Frontal cortex (tissue), 4 donors: Measurements from ENCODE around the gene SLC13A1. TPM values are rescaled to one million over a fixed set of nuclear protein-coding genes. Genes with fewer than 3 reads are reported as not detected.
"Not testable (repeated sequence)": the region's sequence is repeated elsewhere in the genome, so short reads cannot be mapped to it uniquely, and the experiment has no call there.

Experiments
- DNase-seq, 2 donors: peaks; one replicate each; pipeline ENCODE4 v3.0.0; 2012; ENCODE audit warnings: low spot score in 2 of 2
- FAIRE-seq: peaks from 2 replicates; lab custom pipeline; 2012; peaks lifted over from hg19 to GRCh38; lab: Jason Lieb, UNC
- total RNA-seq: library from RNA; depleted of rRNA; stranded (reverse); fragments of >200 nt; gene quantifications from one replicate; pipeline ENCODE4 v1.2.3, GENCODE V29; 2014
- donor health status: control.
- donor health status: control.
- donor health status: control.

The SLC13A1 gene
- total RNA-seq: not detected

DNA sequence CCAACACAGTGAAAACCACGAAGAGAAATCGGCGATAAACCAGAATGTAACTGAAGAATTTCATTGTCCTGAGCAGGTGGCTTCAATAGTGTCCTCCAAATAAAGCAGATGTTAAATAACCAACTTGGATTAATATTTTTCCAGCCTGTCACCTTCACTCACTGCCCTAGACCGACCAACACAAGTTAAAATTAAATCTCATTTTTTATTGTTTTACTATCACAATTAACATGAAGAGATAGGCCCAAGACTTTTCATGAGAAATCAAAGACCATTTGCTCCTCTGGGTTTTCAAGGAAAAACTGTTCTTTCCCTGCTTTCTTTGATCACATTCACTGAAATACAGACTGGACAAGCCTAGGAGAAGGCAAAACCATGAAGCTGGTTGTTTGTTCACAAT lies at the start of gene SLC13A1:
SLC13A1 (minus strand) TSS at position 87 of the 400 bp plus-strand sequence; CDS start at position 64, 23 bp downstream.
- DNase-seq (no peak), FAIRE-seq (no peak)

DNA sequence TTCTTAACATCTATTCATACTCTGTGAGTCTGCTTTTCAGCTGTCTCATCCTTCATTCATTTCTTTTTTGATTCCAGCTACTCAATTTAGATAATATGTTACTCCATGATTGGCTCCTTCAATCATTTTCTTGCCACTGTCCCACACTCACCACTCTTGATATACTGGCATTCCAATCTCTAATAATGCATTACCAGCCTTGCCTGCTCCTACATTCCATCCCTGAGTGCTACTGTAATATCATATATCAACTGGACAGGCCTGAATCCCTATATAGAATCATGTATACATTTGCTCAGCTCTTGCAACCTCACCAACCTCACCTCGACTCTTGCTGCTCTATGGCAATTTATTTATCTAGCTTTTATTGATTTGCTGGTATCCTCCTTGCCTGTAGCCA lies 45.0 kb upstream of the SLC13A1 start:
- FAIRE-seq: no peak

DNA sequence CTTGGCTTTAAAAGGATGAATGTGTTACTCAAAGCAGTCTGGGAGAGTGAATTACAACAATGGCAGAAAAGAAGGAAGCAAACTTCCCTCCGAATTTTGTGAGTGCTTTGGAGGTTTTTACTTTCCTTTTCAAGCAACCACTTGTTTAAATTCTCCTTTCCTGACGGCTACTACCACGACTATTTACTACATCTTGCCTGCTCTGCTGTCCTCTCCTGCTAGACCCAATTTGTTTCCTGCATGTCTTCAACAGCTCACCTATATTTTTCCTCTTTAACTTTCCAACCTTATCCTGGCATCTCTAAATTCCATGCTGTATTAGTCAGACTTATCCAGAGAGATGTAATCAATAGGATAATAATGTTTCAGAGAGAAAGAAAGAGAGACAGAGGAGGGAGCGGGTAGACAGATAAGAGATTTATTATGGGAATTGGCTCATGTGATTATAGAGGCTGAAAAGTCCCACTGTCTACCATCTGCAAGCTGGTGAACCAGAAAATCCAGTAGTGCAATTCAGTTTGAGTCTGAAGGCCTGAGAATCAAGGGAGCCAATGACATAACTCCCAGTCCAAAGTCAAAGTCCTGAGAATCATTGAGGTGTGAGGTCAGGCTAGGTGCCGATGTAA lies 42.8 kb upstream of the SLC13A1 start:
- DNase-seq (no peak), FAIRE-seq (no peak)

More for the DNA sequence above, 45.0 kb upstream of the SLC13A1 start:
- no peak for DNase-seq

DNA sequence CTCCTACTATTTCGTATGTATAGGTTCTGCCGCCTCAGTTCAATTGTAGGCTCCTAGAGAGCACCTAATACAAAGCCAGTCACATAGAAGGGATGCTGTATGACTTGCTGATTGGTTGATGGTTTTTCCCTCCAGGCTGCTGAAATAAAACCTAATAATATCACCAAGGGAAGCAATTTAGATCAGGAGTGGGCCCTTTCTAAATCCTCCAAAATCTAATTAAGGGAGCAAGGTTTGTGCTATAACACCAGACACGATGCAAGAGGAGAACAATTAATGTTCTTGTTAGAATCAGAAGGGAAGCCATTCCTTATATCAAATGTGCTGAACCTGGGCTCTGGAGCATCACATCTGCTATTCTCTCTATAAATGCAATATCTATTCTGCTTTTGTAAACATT lies 42.0 kb upstream of the SLC13A1 start:
- FAIRE-seq: no peak
- no peak for DNase-seq

- FAIRE-seq: no peak
- no peak for DNase-seq
These were observed 31.5 kb upstream of the SLC13A1 start for GRCh38 chr7:123231021-123232000.

GRCh38 chr7:123230603-123231002 lies 30.8 kb upstream of the SLC13A1 start:
- no peak for FAIRE-seq
- DNase-seq: no peak

GRCh38 chr7:123230147-123230546 lies 30.4 kb upstream of the SLC13A1 start:
- DNase-seq (no peak), FAIRE-seq (no peak)

DNA sequence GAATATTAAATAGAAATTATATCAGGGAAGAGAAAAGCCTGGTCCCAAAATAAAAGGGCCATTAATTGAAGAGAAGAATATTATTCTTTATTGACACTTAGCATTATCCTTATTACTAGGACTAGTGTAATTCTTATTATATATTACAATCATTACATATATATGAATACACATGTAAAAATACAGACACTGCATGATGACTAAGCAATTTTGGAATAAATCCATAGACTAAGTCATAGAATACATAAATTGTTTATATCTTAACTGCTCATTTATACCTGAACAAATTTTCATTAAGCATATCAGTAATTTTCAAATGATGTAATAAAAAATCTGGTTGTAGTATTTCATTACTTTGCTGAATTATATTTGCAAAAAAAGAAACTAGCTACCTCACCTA lies 29.7 kb upstream of the SLC13A1 start:
- FAIRE-seq: no peak
- no peak for DNase-seq

GRCh38 chr7:123227666-123228065 lies 27.9 kb upstream of the SLC13A1 start:
- FAIRE-seq, DNase-seq: not testable (repeated sequence)

DNA sequence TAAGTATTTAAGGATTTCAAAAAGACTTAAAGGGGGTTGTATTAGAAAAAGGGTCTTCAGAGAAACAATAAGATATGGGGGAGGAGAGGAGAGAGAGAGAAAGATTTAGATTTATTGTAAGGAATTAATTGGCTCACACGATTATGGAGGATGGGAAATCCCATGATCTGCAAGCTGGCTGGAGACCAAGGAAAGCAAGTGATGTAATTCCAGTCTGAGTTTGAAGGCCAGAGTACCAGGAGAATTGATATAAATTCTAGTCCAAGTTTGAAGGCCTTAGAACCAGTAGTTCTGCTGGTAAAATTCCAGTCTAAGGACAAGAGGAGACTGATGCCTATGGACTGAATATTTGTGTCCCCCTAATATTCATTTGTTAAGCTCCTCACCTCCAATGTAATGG lies 20.6 kb upstream of the SLC13A1 start:
- FAIRE-seq (no peak), DNase-seq (no peak)

DNA sequence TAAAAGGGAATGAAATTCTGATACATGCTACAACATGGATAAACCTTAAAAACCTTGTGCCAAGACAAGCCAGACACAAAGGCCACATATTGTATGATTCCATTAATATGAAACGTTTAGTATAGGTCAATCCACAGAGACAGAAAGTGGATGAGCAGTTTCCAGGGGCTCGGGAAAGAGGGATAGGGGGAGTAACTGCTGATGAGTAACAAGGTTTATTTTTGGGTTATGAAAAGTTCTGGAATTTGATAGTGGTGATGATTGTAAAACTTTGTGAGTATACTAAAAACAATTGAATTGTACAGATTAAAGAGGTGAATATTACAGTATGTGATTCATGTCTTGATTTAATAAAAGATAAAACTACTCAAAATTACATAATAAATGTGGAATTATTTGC lies 19.1 kb upstream of the SLC13A1 start:
- no peak for DNase-seq
- no peak for FAIRE-seq

DNA sequence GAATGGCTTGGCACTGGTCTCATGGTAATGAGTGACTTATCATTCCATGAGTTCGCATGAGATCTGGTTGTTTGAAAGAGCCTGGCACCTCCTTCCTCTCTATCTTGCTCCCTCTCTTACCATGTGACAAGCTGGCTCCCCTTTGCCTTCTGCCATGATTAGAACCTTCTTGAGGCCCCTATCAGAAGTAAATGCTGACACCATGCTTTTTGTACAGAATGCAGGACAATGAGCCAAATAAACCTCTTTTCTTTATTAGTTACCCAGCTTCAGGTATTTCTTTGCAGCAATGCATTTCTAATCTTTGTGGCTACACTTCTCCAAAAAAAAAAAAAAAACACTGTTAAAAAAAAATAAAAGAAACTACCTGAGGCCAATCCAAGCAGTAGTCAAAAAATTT lies 17.1 kb upstream of the SLC13A1 start:
- FAIRE-seq: no peak

GRCh38 chr7:123215350-123215749 lies 15.6 kb upstream of the SLC13A1 start:
- DNase-seq: no peak
- no peak for FAIRE-seq

More for the DNA sequence above, 17.1 kb upstream of the SLC13A1 start:
- no peak for DNase-seq

- FAIRE-seq (no peak), DNase-seq (no peak)
These were observed 11.8 kb upstream of the SLC13A1 start for GRCh38 chr7:123211545-123211944.

DNA sequence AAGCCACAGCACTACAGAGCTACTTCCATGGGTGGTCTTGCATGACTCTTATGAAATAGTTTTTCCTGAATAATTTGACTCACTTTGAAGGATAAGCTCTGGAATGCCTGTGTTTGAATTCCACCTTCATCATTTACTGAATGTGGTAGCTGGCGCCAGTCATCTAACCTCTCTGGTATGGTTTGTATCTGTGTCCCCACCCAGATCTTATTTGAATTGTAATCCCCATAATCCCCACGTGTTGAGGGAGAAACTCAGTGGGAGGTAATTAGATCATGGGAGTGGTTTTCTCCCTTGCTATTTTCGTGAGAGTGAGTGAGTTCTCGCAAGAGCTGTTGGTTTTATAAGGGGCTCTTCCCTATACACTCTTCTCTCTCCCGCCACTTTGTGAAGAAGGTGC lies 11.2 kb upstream of the SLC13A1 start:
- no peak for FAIRE-seq
- DNase-seq: no peak

DNA sequence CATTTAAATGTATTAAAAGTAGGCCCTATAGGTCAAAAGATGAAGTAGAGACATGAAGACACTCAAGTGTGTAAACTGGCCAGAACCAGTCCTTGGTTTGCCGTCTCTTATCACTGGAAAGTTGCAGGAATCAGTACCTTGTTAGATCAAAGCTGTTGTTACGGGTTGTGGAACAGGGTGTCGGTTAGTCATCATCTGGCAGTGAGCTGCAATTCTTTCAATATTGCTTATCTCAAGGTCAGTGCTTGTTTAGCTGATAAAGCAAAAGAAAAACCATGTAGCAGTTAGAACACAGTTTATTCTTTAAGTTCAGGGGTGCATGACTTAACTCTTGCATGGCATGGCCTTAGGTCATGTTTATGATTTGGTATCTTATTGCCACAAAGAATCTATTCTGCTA lies 10.0 kb upstream of the SLC13A1 start:
- no peak for FAIRE-seq

GRCh38 chr7:123208793-123209192 lies 9.0 kb upstream of the SLC13A1 start:
- FAIRE-seq (no peak), DNase-seq (no peak)

More for the DNA sequence above, 10.0 kb upstream of the SLC13A1 start:
- DNase-seq: no peak

DNA sequence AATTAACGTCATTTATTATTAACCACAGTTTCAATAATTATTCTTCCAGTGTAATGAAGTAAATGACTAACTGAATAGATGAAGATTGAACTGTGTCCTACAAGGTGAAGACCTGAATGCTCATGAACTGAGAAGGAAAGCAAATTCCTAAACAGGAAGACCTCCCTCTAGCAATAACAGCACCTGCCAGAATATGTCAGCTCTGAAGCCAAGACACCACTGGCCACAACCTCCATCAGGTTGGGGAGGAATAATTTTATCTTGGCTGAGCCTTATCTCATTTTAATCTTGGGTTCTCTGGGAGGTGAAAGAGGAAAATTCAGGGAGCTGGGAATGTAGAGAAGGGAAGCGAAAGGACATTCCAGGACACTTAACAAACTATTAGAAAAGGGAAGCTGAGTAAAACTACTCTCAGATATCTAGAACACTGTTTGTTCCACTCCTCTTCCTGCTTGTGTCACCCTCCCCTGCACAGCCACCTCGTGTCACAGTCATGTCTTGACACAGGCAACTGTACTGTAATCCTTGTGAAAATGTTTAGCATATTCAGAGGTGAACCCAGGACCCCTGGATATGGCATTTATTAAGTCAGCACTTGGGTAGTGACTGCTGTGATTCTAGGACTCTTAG lies 4.6 kb upstream of the SLC13A1 start:
- DNase-seq (no peak), FAIRE-seq (no peak)

DNA sequence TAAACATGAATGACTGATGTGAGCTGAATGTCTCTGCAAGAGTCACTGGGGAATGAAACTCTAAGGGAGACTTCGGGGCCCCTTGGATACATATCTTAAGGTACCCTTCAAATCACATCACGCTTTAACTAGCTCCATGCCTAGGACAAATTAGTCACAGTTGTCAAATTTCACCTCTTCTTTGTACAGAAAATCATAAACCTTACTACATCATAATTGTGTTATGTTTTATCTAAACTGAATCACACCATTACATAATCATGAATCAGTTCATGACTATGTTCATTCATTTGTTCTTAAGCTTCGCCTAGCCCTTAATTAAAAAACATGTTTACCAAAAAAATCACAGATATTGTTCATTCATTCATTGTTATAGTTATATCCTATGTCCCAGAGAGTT lies 2.1 kb upstream of the SLC13A1 start:
- no peak for DNase-seq
- no peak for FAIRE-seq
